Umbilical cord (tissue), 2 donors: ENCODE results near the gene ESYT3. TPM values are rescaled to one million over a fixed set of nuclear protein-coding genes. Genes with fewer than 3 reads are reported as not detected.
"Not testable (repeated sequence)": the region's sequence is repeated elsewhere in the genome, so short reads cannot be mapped to it uniquely, and the experiment has no call there.

Experiments
- DNase-seq: peaks from one replicate; pipeline ENCODE4 v3.0.0-alpha.2; 2015; ENCODE audit warnings: low spot score
- total RNA-seq: library from RNA; depleted of rRNA; stranded (reverse); fragments of >200 nt; gene quantifications from one replicate; pipeline ENCODE4 v1.2.3, GENCODE V29; 2014; ENCODE audit warnings: low replicate concordance; ENCODE audit not compliant: insufficient read depth

The ESYT3 gene
- total RNA-seq, 1 donor from 2014 or later: 4.1 TPM

GRCh38 chr3:138459619-138460535, 25.5 kb downstream of the ESYT3 start:
- no peak for DNase-seq

GRCh38 chr3:138460536-138461205, 26.3 kb downstream of the ESYT3 start:
- no peak for DNase-seq

GRCh38 chr3:138461246-138461645, 26.8 kb downstream of the ESYT3 start:
- DNase-seq: no peak

- no peak for DNase-seq
Measured at GRCh38 chr3:138461896-138462295, 27.5 kb downstream of the ESYT3 start.

- DNase-seq: no peak
Measured at GRCh38 chr3:138463724-138464490, 29.5 kb downstream of the ESYT3 start.

GRCh38 chr3:138464491-138464860, 30.1 kb downstream of the ESYT3 start:
- no peak for DNase-seq

- DNase-seq: no peak
Measured at GRCh38 chr3:138465451-138465850, 31.0 kb downstream of the ESYT3 start.

- no peak for DNase-seq
Measured at GRCh38 chr3:138465925-138466324, 31.5 kb downstream of the ESYT3 start.

GRCh38 chr3:138467931-138468330, 33.5 kb downstream of the ESYT3 start:
- DNase-seq: no peak

- DNase-seq: no peak
Measured at GRCh38 chr3:138468451-138468850, 34.0 kb downstream of the ESYT3 start.

GRCh38 chr3:138468886-138469285, 34.5 kb downstream of the ESYT3 start:
- no peak for DNase-seq

- no peak for DNase-seq
Measured at GRCh38 chr3:138469874-138470273, 35.5 kb downstream of the ESYT3 start.

- peak; percentile 2 for DNase-seq
Measured at GRCh38 chr3:138470687-138471086, 36.3 kb downstream of the ESYT3 start.

- DNase-seq: no peak
Measured at GRCh38 chr3:138471481-138471880, 37.1 kb downstream of the ESYT3 start.

- no peak for DNase-seq
Measured at GRCh38 chr3:138472141-138472825, 37.9 kb downstream of the ESYT3 start.

GRCh38 chr3:138473391-138473790, 39.0 kb downstream of the ESYT3 start:
- DNase-seq: no peak

GRCh38 chr3:138474163-138474562, 39.7 kb downstream of the ESYT3 start:
- DNase-seq: no peak

GRCh38 chr3:138476526-138476925, 42.1 kb downstream of the ESYT3 start:
- DNase-seq: no peak

GRCh38 chr3:138477120-138477519, 42.7 kb downstream of the ESYT3 start:
- no peak for DNase-seq

GRCh38 chr3:138477801-138478200, 43.4 kb downstream of the ESYT3 start:
- no peak for DNase-seq

- DNase-seq: peak; percentile 9
Measured at GRCh38 chr3:138479438-138479863, 45.0 kb downstream of the ESYT3 start.

- not testable (repeated sequence) for DNase-seq
Measured at GRCh38 chr3:138484672-138485071, 50.3 kb downstream of the ESYT3 start.
